HCT116 (cell line): ENCODE data around the gene COG8. TPM values are rescaled to one million over a fixed set of nuclear protein-coding genes. Genes with fewer than 3 reads are reported as not detected.
"Not testable (repeated sequence)": the region's sequence is repeated elsewhere in the genome, so short reads cannot be mapped to it uniquely, and the experiment has no call there.

Experiments used
- ATAC-seq: fragments of 200-7000 bp; cut with Tn5 transposase; 2 replicates; pipeline ENCODE4 v1.9.1; 2020; ENCODE audit warnings: mild to moderate bottlenecking, moderate library complexity
- BruUV-seq: library from RNA; stranded (reverse); fragments of 400-500 nt; replicated peaks from 2 replicates; lab custom pipeline; 2021; lab: Mats Ljungman, UMichigan
- CTCF ChIA-PET: fragments of 300-600 bp; sonication (Branson Sonifier 250); formaldehyde crosslinking; loops from one replicate; lab custom pipeline; 2021; ENCODE audit warnings: antibody characterized with exemption; lab: Charles Lee
- POLR2A ChIA-PET: fragments of 300-600, 350-600 bp; sonication (Branson Sonifier 250); formaldehyde crosslinking; loops from one replicate; lab custom pipeline; 2021; ENCODE audit warnings: antibody characterized with exemption; lab: Charles Lee
- RAD21 ChIA-PET, 2 experiments: fragments of 300-600 bp; sonication (Branson Sonifier 250); formaldehyde crosslinking; loops; one replicate each; lab custom pipeline; 2023; ENCODE audit warnings: low total read pairs in 2 of 2; ENCODE audit not compliant: uncharacterized antibody in 2 of 2, unreplicated experiment in 2 of 2, low non-redundant PET in 1 of 2; lab: Charles Lee
- DNase-seq: peaks from one replicate; pipeline ENCODE4 v3.0.0-alpha.2; 2010; ENCODE audit warnings: low read depth, low spot score
- H2AFZ ChIP-seq: fragments of 200-600 bp; shearing (Covaris generic), sonication (generic); 2 replicates; pipeline ENCODE4 v1.6.1; 2017; ENCODE audit warnings: low read depth, mixed run types, mixed read lengths, antibody characterized with exemption, low read length; ENCODE audit not compliant: poor library complexity, severe bottlenecking
- H3K27ac ChIP-seq: 2 replicates; pipeline ENCODE4 v1.5.1; 2012; ENCODE audit warnings: low read depth, low read length
- H3K27me3 ChIP-seq: fragments of 200-600 bp; sonication (generic); 2 replicates; pipeline ENCODE4 v1.6.1; 2016; ENCODE audit warnings: mixed run types, low read length, mixed read lengths; ENCODE audit not compliant: insufficient read depth
- H3K36me3 ChIP-seq, 2 experiments: fragments of 200-500 bp in 1 of 2; fragments of 200-600 bp in 1 of 2; sonication (Bioruptor generic) in 1 of 2; sonication (generic) in 1 of 2; 2 replicates each; pipeline versions ENCODE4 v1.5.1 to v1.6.1; 2014 to 2016; ENCODE audit warnings: low read length in 2 of 2, inconsistent platforms in 1 of 2, mixed read lengths in 1 of 2, mixed run types in 1 of 2; ENCODE audit not compliant: insufficient read depth in 2 of 2, control insufficient read depth in 1 of 2
- H3K4me1 ChIP-seq, 2 experiments: fragments of 200-600 bp in 1 of 2; sonication (generic) in 1 of 2; 2 replicates each; pipeline versions ENCODE4 v1.5.1 to v1.6.1; 2012 to 2017; ENCODE audit warnings: low read length in 2 of 2, inconsistent platforms in 1 of 2, mild to moderate bottlenecking in 1 of 2, mixed read lengths in 1 of 2, mixed run types in 1 of 2, moderate library complexity in 1 of 2; ENCODE audit not compliant: insufficient read depth in 2 of 2, control insufficient read depth in 1 of 2
- H3K4me2 ChIP-seq: fragments of 200-600 bp; sonication (generic); 2 replicates; pipeline ENCODE4 v1.6.1; 2017; ENCODE audit warnings: mixed run types, low read length, mixed read lengths
- H3K4me3 ChIP-seq, 2 experiments: fragments of 200-600 bp in 1 of 2; sonication (generic) in 1 of 2; replicated peaks in 1 of 2; 2 replicates each; pipeline ENCODE4 v1.5.1; 2011 to 2016; ENCODE audit warnings: low read length in 2 of 2, control low read depth in 1 of 2, low read depth in 1 of 2, mild to moderate bottlenecking in 1 of 2, mixed read lengths in 1 of 2, mixed run types in 1 of 2
- H3K79me2 ChIP-seq: fragments of 200-600 bp; sonication (generic); 2 replicates; pipeline ENCODE4 v1.6.1; 2017; ENCODE audit warnings: mild to moderate bottlenecking, mixed run types, low read length, moderate library complexity, mixed read lengths; ENCODE audit not compliant: insufficient read depth
- H3K9ac ChIP-seq: fragments of 200-600 bp; sonication (generic); 2 replicates; pipeline ENCODE4 v1.6.1; 2016; ENCODE audit warnings: low read length, mixed read lengths
- H3K9me2 ChIP-seq: fragments of 200-600 bp; sonication (generic), shearing (Covaris generic); 2 replicates; pipeline ENCODE4 v1.6.1; 2017; ENCODE audit warnings: mixed run types, mild to moderate bottlenecking, moderate library complexity; ENCODE audit not compliant: insufficient read depth
- H3K9me3 ChIP-seq, 2 experiments: fragments of 200-500 bp in 1 of 2; fragments of 200-600 bp in 1 of 2; sonication (Bioruptor generic) in 1 of 2; sonication (generic) in 1 of 2; 2 replicates each; pipeline ENCODE4 v1.6.1; 2014 to 2017; ENCODE audit warnings: low read length in 2 of 2, mixed read lengths in 2 of 2, inconsistent platforms in 1 of 2, low read depth in 1 of 2, mild to moderate bottlenecking in 1 of 2, mixed run types in 1 of 2, moderate library complexity in 1 of 2; ENCODE audit not compliant: control insufficient read depth in 1 of 2, insufficient read depth in 1 of 2
- H4K20me1 ChIP-seq: fragments of 200-600 bp; sonication (generic), shearing (Covaris generic); 2 replicates; pipeline ENCODE4 v1.6.1; 2017; ENCODE audit warnings: mixed run types, mild to moderate bottlenecking, moderate library complexity; ENCODE audit not compliant: insufficient read depth
- ELF1 ChIP-seq: IDR thresholded peaks from 2 replicates; pipeline ENCODE4 v1.6.1; 2012; ENCODE audit warnings: low read depth, borderline replicate concordance
- intact Hi-C: fragments of 100-400 bp; cut with micrococcal nuclease; formaldehyde crosslinking; loops from 2 replicates; pipeline ENCODE4 v1.10.0; 2022
- total RNA-seq: library from RNA; stranded (reverse); gene quantifications from one replicate; pipeline ENCODE4 v1.2.1, GENCODE V29; 2021; ENCODE audit not compliant: unreplicated experiment

COG8 gene
- total RNA-seq, 1 experiment from 2014 or later, result 50.3 TPM

GRCh38 chr16:69293401-69293800 lies 46.0 kb downstream of the COG8 start:
- Histone ChIP-seq H3K9me2 (no peaks in the 10 kb centered on the region), H3K9ac (no peak overlapping the region), H2AFZ (no peak overlapping the region), H4K20me1 (no peaks in the 10 kb centered on the region; the same call in 1 of the 2 replicates), H3K36me3 (no peaks in the 10 kb centered on the region), H3K4me1 (no peaks in the 10 kb centered on the region), H3K79me2 (no peaks in the 10 kb centered on the region), H3K27me3 (no peaks in the 10 kb centered on the region), H3K27ac (no peak overlapping the region), H3K4me3 (no peak overlapping the region), H3K4me2 (no peak overlapping the region), H3K9me3 (no peaks in the 10 kb centered on the region)
- POLR2A ChIA-PET, result no interaction called here
- no peak for DNase-seq
- CTCF ChIA-PET, result no interaction called here
- intact Hi-C loops, result no loop called here
- no TSS peak for BruUV-seq
- RAD21 ChIA-PET, result no interaction called here
- TF ChIP-seq ELF1, result no peak
- ATAC-seq, result no peak

GRCh38 chr16:69291657-69292056 lies 47.7 kb downstream of the COG8 start:
- CTCF ChIA-PET, BruUV-seq: not testable (repeated sequence)

More at GRCh38 chr16:69291657-69292056, 47.7 kb downstream of the COG8 start:
- H2AFZ ChIP-seq, DNase-seq, H3K4me3 ChIP-seq, POLR2A ChIA-PET, intact Hi-C loops, H4K20me1 ChIP-seq, H3K27ac ChIP-seq, H3K36me3 ChIP-seq, RAD21 ChIA-PET, H3K4me2 ChIP-seq, H3K27me3 ChIP-seq, H3K9ac ChIP-seq, H3K9me3 ChIP-seq, ATAC-seq, H3K9me2 ChIP-seq, H3K4me1 ChIP-seq, H3K79me2 ChIP-seq: not testable (repeated sequence)
